Middle frontal gyrus (tissue), 1 donor: ENCODE data around the gene BHLHE40.
"Not testable (repeated sequence)": the region's sequence is repeated elsewhere in the genome, so short reads cannot be mapped to it uniquely, and the experiment has no call there.

Experiments
- DNase-seq: peaks from one replicate; pipeline ENCODE4 v3.0.0-alpha.2; 2015; ENCODE audit warnings: low spot score; ENCODE audit errors: extremely low spot score

BHLHE40 gene

DNA sequence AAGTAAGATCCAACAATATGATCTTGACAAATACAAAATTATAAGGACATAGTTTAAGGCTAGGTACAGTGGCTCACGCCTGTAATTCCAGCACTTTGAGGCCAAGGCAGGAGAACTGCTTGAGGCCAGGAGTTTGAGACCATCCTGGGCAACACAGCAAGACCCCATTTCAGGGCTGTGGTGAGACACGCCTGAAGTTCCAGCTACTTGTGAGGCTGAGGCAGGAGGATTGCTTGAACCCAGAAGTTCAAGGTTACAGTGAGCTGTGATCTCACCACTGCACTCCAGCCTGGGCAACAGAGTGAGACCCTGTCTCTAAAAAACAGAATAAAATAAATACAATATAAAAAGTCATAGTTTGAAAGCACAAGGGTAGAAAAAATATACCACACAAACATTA lies 17.4 kb upstream of the BHLHE40 start:
- not testable (repeated sequence) for DNase-seq

- DNase-seq = no peak
These were observed 15.3 kb upstream of the BHLHE40 start for GRCh38 chr3:4963669-4964570.

DNA sequence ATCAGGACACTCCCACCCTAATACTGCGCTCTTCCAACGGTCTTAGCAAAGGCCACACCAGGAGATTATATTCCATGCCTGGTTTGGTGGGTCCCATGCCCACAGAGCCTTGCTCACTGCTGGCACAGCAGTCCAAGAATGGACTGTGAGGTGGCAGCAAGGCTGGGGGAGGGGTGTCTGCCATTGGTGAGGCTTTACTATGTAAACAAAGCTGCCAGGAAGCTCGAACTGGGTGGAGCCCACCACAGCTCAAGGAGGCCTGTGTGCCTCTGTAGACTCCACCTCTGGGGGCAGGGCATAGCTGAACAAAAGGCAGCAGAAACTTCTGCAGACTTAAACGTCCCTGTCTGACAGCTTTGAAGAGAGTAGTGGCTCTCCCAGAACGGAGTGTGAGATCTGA lies 13.2 kb upstream of the BHLHE40 start:
- DNase-seq = not testable (repeated sequence)

DNA sequence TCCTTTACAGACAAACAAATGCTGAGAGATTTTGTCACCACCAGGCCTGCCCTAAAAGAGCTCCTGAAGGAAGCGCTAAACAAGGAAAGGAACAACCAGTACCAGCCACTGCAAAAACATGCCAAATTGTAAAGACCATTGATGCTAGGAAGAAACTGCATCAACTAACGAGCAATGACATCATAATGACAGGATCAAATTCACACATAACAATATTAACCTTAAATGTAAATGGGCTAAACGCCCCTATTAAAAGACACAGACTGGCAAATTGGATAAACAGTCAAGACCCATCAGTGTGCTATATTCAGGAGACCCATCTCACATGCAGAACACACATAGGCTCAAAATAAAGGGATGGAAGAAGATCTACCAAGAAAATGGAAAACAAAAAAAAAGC lies 11.6 kb upstream of the BHLHE40 start:
- not testable (repeated sequence) for DNase-seq

GRCh38 chr3:4971437-4971836 lies 7.8 kb upstream of the BHLHE40 start:
- DNase-seq = not testable (repeated sequence)

- DNase-seq = no peak
These were observed 7.4 kb upstream of the BHLHE40 start for GRCh38 chr3:4971838-4972237.

DNA sequence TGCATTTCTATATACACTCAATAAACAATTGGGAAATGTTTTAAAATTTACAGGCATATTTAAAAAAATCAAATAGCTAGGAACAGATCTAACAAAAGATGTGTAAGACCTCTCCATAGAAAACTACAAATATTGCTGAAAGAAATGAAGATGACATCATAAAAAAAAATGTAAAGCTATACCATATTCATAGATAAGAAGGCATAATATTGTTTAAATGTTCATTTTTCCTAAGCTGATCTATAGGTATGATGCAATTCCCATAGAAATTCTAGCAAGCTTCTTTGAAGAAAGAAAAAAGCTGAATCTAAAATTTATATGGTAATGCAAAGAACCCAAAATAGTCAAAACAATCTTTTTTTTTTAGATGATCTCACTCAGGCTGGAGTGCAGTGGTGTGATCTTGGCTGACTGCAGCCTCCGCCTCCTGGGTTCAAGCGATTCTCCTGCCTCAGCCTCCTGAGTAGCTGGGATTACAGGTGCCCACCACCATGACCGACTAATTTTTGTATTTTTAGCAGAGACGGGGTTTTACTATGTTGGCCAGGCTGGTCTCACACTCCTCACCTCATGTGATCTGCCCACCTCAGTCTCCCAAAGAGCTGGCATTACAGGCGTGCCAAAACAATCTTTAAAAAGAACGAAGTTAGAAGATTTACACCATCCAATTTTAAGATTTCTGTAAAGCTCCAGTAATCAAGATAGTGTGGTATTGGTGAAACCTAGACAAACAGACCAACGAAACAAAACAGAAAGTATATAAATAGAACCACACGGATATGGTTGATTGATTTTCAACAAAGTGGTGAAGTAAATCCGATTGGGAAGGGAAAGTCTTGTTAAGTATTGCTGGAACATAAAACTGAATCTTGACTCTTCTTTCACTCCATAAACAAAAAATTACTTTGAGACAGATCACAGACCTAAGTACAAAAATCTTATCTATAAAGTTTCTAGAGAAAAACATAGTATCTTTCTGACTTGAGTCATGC lies 6.3 kb upstream of the BHLHE40 start:
- DNase-seq = no peak

DNA sequence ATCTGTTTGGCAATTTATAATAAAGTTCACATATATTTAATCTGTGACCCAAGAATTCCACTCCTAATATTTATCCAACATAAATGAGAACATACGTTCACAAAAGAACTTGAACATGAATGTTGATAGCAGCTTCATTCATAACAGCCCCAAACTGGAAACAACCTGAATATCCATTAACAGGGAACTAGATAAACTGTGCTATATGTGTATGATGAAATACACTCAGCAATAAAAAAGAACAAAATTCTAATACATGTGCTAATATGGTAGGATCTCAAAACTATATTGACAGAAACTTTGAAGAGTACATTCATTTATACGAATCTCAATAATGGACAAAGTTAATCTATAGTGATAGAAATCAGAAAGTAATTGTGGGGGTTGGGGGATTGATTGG lies 5.1 kb upstream of the BHLHE40 start:
- no peak for DNase-seq

DNA sequence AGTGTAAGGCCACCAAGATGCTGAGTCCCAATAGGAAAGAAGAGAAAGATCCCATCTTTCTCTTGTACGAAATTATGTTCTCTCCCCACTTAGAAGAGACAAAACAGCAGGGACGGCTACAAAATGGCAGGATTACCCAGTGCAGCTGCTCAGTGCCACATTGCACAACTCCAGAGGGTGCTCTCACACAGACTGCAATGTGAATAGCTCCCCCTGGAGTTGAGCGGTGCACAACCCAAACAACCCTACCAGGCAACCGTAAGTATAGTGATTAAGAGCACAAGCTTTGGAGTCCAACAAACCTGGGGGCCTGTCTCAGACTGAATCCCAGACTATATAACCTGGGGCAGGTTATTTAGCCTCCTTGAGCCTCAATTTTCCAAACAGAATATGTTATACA lies 3.1 kb upstream of the BHLHE40 start:
- DNase-seq = no peak

DNA sequence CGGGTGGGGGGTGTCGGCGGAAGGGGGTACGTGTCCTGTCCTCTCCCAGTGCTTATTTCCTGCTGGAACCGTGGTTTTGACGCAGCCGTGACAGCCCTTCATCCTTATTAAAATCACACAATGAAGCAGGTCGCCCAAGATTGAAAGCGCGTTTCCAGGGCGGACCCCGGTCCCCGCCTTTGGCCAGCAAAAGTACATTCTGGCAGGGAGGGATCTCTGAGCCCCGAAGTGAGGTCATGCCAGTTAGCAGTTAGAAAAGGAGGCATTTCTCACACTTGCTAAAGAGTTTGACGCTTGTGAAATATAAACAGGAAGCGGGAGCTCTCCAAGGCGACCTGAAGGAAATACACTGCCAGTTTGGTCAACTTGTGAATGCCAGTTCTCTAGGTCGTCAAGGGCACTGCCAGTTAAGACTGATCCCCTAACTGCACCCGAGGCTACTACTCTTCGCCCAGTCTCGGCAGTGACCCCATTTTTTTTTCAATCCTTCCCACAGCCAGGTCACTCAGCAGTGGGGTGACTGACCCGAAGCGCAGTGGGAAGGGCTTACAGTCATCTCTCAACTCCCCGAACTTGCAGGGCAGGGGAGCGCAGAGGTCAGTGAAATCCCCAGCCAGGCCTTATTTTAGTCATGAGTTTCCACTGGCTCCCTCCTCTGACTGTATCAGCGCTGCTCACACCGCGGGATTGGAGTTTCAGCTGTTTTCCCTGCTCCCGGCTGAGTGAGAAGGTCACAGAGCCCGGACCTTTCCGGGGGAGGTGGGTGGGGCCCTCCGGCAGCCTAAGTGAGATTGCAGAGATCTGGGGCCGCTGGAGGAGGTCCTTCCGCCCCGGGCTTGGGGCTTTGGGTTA lies 2.0 kb upstream of the BHLHE40 start:
- no peak for DNase-seq

- DNase-seq = no peak
These were observed 1.4 kb upstream of the BHLHE40 start for GRCh38 chr3:4977853-4978203.

GRCh38 chr3:4978204-4978965 lies 852 bp upstream of the BHLHE40 start:
- peak; percentile 76 for DNase-seq

- peak; percentile 57 for DNase-seq
These were observed 240 bp upstream of the BHLHE40 start for GRCh38 chr3:4978966-4979427.

- peak; percentile 47 for DNase-seq
These were observed 1.3 kb downstream of the BHLHE40 start for GRCh38 chr3:4980229-4981203.

- no peak for DNase-seq
These were observed 2.0 kb downstream of the BHLHE40 start for GRCh38 chr3:4981294-4981664.

DNA sequence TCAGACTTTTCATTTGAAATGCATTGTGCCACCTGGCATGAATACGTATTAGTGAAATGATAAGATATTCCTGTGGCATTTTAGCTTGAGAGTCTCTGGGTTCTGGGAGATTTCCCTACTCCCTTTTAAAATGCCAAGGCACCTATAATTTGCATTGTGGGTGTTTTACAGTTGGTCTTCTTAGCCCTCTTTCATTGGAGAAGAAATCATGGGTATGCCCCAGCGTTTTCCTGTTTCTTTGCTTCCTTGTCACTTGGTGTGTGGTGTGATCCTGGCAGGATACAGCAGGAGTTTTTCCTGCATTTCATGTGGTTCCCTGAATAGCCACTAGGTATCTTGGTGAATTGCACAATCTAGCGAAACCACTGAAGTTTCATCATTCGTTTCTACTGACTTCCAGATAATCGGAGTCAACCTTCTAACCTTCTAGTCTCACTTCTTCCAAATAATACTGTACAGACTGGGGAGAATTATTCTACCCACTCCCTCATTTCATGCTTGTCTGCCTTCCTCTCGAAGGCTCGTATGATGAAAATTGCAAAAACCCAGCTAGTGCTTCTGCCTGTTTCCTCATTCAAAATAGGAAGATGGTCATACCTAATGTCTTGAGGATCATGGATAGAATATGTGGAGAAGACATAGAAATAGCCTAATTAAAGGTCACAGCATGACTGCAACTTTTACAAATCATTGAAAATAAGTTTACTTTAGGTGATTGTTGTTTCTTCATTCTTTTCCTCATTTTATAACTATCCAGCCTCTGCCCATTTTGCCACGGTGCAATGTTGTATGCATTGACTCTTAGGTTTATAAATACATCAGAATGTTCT lies 2.6 kb downstream of the BHLHE40 start:
- no peak for DNase-seq

- DNase-seq = no peak
These were observed 3.8 kb downstream of the BHLHE40 start for GRCh38 chr3:4982773-4983738.
